SK-N-SH treated with all-trans-retinoic acid at 6 μM for 48 hours (cell line): ENCODE data around the gene ANAPC1.
A peak's percentile ranks its signal among the peaks of the same experiment; 100 is the strongest.

Experiments used
- ATAC-seq: fragments of 200-7000 bp; cut with Tn5 transposase; 3 replicates; pipeline ENCODE4 v1.9.1; 2020; ENCODE audit warnings: mild to moderate bottlenecking, moderate library complexity
- CSDC2 ChIP-seq: fragments of 250-450 bp; sonication (Bioruptor Pico); IDR thresholded peaks from 2 replicates; pipeline ENCODE4 v1.5.0; 2020; ENCODE audit warnings: mild to moderate bottlenecking, moderate library complexity
- ESRRG ChIP-seq: fragments of 250-450 bp; sonication (Bioruptor Pico); IDR thresholded peaks from 2 replicates; pipeline ENCODE4 v1.6.1; 2021; ENCODE audit warnings: mild to moderate bottlenecking
- ISL1 ChIP-seq: fragments of 250-450 bp; sonication (Bioruptor Pico); IDR thresholded peaks from 2 replicates; pipeline ENCODE4 v2.1.2; 2022; ENCODE audit warnings: mild to moderate bottlenecking, moderate library complexity
- PATZ1 ChIP-seq: fragments of 250-450 bp; sonication (Bioruptor Pico); IDR thresholded peaks from 2 replicates; pipeline ENCODE4 v1.8.0; 2020; ENCODE audit warnings: mild to moderate bottlenecking, moderate library complexity, borderline replicate concordance
- PPARA ChIP-seq: fragments of 250-450 bp; sonication (Bioruptor Pico); IDR thresholded peaks from 2 replicates; pipeline ENCODE4 v1.5.0; 2020; ENCODE audit warnings: mild to moderate bottlenecking, borderline replicate concordance
- RARB ChIP-seq: fragments of 250-450 bp; sonication (Bioruptor Pico); IDR thresholded peaks from 2 replicates; pipeline ENCODE4 v1.8.0; 2021; ENCODE audit warnings: mild to moderate bottlenecking, moderate library complexity
- SNAI2 ChIP-seq: fragments of 250-450 bp; sonication (Bioruptor Pico); IDR thresholded peaks from 2 replicates; pipeline ENCODE4 v1.5.0; 2020; ENCODE audit warnings: mild to moderate bottlenecking, moderate library complexity
- TCF4 ChIP-seq: fragments of 250-450 bp; sonication (Bioruptor Pico); IDR thresholded peaks from 2 replicates; pipeline ENCODE4 v1.8.0; 2021; ENCODE audit warnings: mild to moderate bottlenecking, moderate library complexity, borderline replicate concordance
- TOX ChIP-seq: fragments of 250-450 bp; sonication (Bioruptor Pico); IDR thresholded peaks from 2 replicates; pipeline ENCODE4 v1.8.0; 2021; ENCODE audit warnings: mild to moderate bottlenecking, moderate library complexity, borderline replicate concordance
- TSHZ2 ChIP-seq: fragments of 250-450 bp; sonication (Bioruptor Pico); IDR thresholded peaks from 2 replicates; pipeline ENCODE4 v1.5.0; 2020; ENCODE audit warnings: mild to moderate bottlenecking, moderate library complexity
- ZC3H10 ChIP-seq: fragments of 250-450 bp; sonication (Bioruptor Pico); IDR thresholded peaks from 2 replicates; pipeline ENCODE4 v1.5.1; 2021; ENCODE audit warnings: mild to moderate bottlenecking, moderate library complexity
- ZFP3 ChIP-seq: fragments of 250-450 bp; sonication (Bioruptor Pico); IDR thresholded peaks from 2 replicates; pipeline ENCODE4 v1.5.0; 2020; ENCODE audit warnings: mild to moderate bottlenecking, moderate library complexity
- ZFP30 ChIP-seq: fragments of 450-650 bp; formaldehyde crosslinking; IDR thresholded peaks from 2 replicates; pipeline ENCODE4 v1.5.0; 2022; ENCODE audit warnings: mild to moderate bottlenecking, moderate library complexity
- ZNF70 ChIP-seq: fragments of 450-650 bp; formaldehyde crosslinking; IDR thresholded peaks from 2 replicates; pipeline ENCODE4 v1.5.0; 2020; ENCODE audit warnings: mild to moderate bottlenecking, moderate library complexity
- ZNF8 ChIP-seq: fragments of 450-650 bp; formaldehyde crosslinking; IDR thresholded peaks from 2 replicates; pipeline ENCODE4 v1.5.0; 2020; ENCODE audit warnings: mild to moderate bottlenecking, moderate library complexity
- TF ChIP-seq, protein P1 (sequence below): fragments of 250-450 bp; sonication (Bioruptor Pico); IDR thresholded peaks from 2 replicates; pipeline ENCODE4 v1.8.0; 2021; ENCODE audit warnings: low read depth, mild to moderate bottlenecking, moderate library complexity, borderline replicate concordance

The ANAPC1 gene

GRCh38 chr2:111900859-111901258 lies 16.9 kb upstream of the ANAPC1 start:
- peak; percentile 21; the same call in 2 of the 3 replicates for ATAC-seq
- no peak for TF ChIP-seq RARB

DNA sequence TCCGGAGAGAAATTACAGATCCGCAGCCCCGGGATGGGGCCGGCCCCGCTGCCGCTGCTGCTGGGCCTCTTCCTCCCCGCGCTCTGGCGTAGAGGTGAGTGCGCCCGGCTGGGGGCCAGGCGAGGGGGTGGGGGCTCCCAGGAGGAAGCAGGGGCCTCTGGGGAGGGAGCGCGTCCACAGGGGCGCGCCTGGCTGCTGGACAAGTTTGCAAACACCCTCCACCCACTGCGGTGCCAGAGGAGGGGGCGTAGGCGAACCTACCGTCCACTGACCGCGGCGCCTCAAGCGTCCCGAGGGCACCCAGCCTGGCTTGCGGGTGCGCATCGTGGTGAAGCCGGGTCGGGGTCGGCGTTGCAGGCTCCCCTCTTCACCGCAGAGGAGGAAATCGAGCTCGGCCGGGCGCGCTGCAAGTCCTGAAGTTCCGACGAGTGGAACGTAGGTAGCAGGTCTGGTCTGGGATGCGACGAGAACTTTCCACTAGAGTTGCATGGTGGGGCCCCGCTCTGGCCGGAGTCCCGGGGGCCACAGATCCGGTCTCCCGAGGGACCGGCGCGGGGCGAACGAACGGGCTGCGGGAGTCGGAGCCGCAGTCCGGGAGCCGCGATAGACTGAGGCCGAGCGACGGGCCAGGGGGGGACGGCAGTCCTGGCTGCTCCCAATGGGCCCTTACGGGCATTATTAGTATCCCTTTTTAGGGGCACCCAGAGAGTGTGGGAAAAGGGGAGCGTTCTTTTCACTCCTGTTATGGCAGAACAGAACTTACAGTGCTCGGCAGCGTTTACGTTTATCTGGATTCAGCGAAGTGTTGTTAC lies 14.9 kb upstream of the ANAPC1 start:
- peak; percentile 13 for ATAC-seq
- TF ChIP-seq PATZ1 (CRISPR knock-in tag) = peak; percentile 74; the same call in 1 of the 2 replicates
- no peak for TF ChIP-seq PPARA (CRISPR knock-in tag)

- peak; percentile 92 for ATAC-seq
- peak; percentile 19; the same call in 1 of the 2 replicates for TF ChIP-seq ZFP3 (CRISPR knock-in tag)
- TF ChIP-seq ZNF70 (CRISPR knock-in tag) = no peak
- no peak for TF ChIP-seq TCF4 (CRISPR knock-in tag)
These were observed 14.1 kb upstream of the ANAPC1 start, which contains the start of gene MERTK for GRCh38 chr2:111897924-111898702. Gene MERTK (plus strand): TSS chr2:111898607. CDS start chr2:111898736, 129 bp downstream.

- TF ChIP-seq ZNF8 (CRISPR knock-in tag) (no peak), TOX (CRISPR knock-in tag) (no peak), TSHZ2 (CRISPR knock-in tag) (no peak), PPARA (CRISPR knock-in tag) (no peak), ZC3H10 (CRISPR knock-in tag) (no peak), SNAI2 (CRISPR knock-in tag) (no peak), ZFP3 (CRISPR knock-in tag) (no peak), CSDC2 (CRISPR knock-in tag) (no peak), PATZ1 (CRISPR knock-in tag) (no peak)
- TF ChIP-seq, protein P1, sequence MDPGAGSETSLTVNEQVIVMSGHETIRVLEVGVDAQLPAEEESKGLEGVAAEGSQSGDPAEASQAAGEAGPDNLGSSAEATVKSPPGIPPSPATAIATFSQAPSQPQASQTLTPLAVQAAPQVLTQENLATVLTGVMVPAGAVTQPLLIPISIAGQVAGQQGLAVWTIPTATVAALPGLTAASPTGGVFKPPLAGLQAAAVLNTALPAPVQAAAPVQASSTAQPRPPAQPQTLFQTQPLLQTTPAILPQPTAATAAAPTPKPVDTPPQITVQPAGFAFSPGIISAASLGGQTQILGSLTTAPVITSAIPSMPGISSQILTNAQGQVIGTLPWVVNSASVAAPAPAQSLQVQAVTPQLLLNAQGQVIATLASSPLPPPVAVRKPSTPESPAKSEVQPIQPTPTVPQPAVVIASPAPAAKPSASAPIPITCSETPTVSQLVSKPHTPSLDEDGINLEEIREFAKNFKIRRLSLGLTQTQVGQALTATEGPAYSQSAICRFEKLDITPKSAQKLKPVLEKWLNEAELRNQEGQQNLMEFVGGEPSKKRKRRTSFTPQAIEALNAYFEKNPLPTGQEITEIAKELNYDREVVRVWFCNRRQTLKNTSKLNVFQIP (CRISPR knock-in tag) = no peak
- peak; percentile 30 for ATAC-seq
These were observed 13.6 kb upstream of the ANAPC1 start for GRCh38 chr2:111897630-111897923.

GRCh38 chr2:111896576-111896975 lies 12.6 kb upstream of the ANAPC1 start:
- TF ChIP-seq ZFP30 (CRISPR knock-in tag) = no peak
- no peak for TF ChIP-seq TSHZ2 (CRISPR knock-in tag)
- TF ChIP-seq ZNF70 (CRISPR knock-in tag) = no peak
- TF ChIP-seq ZFP3 (CRISPR knock-in tag) = no peak
- no peak for TF ChIP-seq ESRRG
- no peak for TF ChIP-seq ISL1 (CRISPR knock-in tag)
- no peak for ATAC-seq
